HG02884 (cell line): ENCODE results near the gene STX16.
"Not testable (repeated sequence)": the region's sequence is repeated elsewhere in the genome, so short reads cannot be mapped to it uniquely, and the experiment has no call there.

Experiments
- ATAC-seq: cut with Tn5 transposase; IDR thresholded peaks from one replicate; pipeline ENCODE4 v1.9.1; 2021; ENCODE audit warnings: mild to moderate bottlenecking, moderate library complexity; ENCODE audit not compliant: unreplicated experiment

STX16 gene

DNA sequence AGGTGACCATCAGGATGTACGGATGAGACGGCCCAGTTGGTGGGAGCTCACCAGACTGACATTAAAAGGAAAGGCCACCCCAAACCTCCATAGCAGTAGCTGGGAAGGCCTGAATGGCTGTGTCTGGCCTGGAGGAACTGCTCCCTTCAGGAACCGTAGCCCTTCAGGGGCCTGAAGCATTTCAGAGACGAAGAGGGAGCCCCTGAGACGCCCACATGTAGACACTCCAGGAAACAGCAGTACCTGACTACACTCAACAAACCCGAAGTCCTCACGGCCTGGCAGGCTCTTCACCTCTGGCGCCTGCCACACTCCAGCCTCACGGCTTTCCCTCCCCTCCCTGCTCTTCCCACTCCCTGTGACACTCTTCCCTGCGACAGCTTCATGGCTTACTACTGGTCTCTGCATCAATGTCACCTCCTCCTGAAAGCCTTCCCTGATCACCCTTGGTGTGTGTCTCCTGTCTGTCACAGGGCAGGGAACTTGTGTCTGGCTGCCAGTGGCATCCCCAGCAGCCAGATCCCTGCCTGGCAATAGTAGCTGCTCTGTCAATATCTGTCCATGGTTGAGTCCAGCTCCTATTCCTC, 14.6 kb upstream of the STX16 start:
- ATAC-seq = no peak

DNA sequence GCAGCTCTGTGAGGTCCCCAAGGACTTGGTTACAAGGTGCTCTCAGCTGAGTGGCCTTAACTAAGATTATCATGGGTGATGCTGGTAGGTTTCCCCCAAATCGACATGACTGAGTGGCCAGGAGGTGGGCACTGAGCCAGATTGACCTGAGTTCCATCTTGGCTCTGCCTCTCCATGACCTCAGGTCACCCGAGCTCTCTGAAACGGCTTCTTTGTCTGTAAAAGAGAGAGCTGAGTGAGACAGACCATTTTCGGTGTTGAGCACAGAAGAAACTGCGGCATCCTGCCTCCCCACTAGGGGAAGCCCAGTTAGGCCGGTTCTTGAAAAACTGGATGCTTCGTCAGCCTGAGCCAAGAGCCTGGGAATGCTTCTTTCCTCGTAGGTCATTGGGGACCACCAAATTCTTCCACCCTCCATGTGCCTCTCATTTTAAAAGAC, 14.1 kb upstream of the STX16 start:
- no peak for ATAC-seq

DNA sequence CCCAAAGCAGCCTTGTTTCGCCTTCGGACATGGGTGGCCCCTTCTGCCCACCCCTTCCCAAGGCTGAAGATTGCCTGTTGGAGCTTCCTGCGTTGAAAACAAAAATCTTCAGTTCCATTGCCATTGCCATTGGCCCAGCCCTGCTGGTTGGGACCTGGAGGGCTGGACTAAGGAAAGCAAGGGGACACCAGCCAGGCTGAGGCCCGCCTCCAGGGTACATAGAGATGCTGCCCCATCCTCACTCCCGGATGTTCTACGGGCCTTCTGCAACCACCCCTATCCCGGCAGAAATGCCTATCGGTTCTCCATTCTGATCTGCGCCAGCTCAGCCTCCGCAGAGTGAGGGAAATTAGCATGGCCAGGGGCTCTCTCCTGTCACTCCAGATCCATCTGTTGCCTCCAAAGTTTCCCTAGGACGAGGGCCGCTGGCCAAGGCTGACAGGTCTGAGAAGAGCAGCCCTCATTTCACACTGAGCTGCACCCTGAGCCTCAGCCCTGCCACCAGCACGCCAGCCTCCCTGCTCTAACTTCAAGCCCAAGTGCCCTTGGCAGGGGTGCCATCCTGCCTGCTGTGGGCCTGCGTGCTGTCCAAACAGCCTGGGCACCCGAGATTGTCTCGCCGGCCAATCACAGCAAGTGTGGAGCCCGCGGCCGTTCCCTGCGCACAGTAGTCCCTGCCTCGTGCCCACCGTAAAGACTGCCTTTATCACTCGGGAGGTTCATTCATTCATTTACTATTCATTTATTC, 13.4 kb upstream of the STX16 start:
- no peak for ATAC-seq

DNA sequence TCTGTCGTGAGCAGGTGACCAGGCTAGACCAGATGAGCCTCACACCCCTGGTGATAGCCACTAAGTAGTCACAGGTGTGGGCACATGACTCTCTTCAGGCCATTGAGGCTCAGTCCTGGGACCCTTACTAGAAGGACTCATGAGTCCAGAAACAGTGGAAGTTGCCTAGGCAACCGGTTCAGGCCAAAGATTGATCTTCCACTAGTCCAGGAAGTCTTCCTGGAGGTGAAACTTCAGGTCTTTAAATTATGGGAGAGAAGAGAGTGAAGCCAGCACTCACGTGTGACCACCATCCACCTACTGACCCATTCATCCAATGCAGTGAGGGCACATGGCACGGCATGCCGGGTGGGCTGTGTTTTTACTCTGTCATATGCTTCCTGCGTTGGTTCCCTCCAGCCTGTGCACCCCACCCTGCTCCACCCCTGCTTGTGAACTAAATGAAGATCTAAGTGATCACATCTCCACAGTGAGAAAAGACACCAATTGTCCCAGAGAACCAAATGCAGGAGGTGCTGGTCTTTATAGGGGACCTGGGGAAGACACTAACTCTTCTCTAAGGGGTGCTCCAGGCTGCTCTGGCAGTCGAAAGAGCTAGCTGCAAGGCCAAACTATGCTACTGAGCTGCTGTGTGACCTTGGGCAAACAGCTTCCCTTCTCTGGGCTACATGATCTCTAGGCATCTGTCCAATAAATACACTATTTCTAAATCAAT, 12.5 kb upstream of the STX16 start:
- no peak for ATAC-seq

DNA sequence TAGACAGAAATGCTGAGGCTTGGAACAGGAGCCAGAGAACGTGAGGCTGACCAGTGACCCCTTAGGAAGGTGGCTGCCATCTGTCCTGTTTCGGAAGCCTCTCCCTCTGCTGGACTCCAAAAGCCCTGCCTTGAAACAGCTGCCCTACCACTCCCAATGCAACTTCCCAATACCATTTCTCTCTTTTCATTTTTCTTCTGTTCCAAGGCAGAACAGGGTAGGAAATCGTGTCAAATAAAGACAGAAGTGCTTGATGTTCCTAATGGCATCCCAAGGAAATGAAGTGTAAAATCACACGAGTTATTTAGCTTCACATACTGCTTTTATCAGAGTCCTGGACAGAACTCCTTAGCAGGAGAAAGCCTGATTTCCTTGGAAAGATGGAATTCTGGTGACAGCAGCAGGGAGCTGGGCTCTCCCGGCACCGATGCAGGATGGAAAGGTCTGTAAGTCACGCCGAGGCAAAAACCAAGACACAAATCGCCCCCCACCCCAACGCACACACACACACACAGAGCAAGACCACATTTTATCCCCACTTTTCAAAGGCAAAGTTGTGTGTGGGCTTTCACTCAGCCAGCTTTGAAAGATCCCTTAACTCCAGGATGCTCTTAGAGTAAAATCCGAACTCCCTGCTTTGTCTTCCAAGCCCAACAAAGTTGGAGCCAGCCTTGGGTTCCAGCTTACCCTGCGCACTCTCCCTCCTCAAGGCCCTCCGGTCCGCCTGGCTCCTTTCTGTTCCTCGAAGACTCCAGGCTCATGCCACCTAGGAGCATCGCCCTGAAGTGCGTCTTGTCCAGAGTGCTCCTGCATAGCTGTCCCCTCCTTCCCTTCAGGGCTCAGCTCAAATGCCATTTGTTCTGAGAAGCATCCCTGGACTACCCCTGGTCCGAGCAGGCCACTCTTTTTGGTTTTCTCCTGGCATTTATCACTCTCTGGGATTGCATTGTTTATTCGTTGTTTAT, 11.6 kb upstream of the STX16 start:
- no peak for ATAC-seq

DNA sequence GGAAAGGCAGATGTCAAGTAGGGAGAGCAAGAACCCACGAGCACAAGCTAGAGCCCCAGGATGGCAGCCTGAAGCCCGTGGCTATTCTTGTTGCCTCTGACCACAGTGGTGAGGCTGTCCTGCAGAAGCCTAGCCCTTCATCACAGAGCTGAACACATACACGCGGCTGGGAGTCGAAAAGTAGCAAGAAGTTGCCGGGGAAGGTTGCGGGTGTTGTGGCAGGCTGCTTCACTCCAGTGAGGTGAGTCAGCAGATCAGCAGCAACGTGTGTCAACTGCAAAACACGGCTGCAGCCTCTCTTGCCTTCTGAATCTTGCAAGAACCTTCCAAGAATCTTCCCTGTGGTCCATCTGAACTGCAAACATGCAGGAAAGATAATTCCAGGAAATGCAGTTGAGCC, 10.6 kb upstream of the STX16 start:
- no peak for ATAC-seq

DNA sequence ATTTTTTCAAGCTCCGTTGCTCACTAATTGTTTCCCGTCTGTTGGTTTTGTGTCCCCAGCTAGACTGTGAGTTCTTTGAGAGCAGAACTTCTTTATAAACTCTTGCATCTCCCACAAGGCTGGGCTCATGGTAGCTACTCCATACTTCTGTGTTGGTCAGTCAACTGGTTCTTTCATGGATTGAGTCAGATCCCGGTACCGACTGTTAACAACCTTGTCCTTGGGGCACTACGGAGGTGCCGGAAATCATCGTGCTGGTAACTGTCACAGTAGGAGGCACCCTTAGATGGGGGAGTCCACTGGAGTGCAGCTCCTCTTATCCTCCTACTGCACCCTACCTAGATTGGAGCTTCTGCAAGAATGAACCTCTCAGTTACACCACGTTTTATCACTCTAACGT, 8.6 kb upstream of the STX16 start:
- no peak for ATAC-seq

DNA sequence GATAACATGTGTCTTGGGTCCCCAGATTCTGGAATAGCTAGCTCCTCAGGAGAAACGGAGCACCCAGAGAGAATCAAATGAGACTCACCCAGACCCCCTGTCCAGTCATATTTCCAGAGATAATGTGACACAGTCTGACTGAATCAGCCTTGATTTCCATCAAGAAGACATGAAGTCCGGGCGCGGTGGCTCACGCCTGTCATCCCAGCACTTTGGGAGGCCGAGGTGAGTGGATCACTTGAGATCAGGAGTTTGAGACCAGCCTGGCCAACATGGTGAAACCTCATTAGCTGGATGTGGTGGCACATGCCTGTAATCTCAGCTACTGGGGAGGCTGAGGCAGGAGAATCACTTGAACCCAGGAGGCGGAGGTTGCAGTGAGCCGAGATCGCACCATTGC, 8.2 kb upstream of the STX16 start:
- ATAC-seq = not testable (repeated sequence)

DNA sequence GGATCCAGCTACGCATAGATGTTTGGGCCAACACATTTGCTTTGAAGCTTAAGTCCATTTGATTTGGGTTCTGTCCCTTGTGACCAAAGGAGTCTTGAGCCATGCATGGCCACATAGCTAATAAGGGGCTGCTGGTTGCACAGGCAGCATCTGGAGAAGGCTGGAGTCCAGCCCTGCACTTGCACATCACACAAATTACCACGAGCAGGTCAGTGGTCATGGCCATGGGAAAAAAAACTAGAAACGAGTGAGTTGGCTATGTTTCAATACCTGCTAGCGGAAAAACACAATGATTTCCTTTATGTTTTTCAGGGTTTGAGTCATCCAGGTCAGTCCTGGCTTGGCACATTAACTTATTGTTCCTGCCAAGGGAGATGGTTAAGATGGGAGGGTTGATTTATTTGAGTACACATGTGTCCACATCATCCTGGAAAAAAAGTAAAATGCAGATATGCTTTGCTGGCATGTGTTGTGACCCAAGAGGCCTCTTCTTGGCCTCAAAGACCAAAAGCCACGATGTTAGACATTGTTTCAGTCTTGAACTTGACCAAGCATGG, 5.6 kb upstream of the STX16 start:
- ATAC-seq = no peak

DNA sequence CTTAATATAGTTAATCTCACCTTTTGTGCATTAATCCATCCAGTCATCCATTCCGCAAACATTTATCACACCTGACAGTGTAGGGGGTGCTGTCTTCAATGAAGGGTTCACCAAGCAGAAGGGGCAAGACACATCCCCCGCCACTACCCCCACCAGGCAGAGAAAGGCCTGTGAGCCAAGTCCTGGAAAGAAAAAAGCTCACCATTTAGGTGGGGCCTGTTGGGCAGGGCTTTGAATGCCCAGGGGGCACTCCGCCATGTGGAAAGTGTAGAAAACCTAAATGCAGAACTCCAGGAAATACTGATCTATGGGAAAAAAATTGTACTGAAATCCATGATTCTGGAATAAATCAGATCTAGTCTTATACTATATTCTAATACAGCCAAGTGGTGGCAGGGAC, 4.8 kb upstream of the STX16 start:
- ATAC-seq = no peak

DNA sequence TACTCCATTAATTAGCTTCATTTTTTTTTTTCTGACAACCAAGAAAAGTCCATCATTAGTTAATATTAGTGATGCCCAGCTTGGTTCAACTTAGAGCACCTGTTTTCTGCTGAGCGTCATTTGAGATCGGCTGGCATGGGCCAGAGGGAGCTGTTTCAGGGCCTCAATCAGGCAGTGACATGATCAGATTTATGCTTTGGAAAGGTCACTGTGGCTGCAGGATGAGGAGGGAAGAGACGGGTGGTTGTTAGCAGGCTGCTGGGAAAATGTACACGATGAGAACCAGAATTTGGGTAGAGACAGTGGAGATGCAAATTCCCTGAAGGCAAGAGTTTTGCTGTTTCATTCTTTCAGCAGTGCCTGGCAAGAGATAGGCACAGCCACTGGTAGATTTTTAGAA, 4.4 kb upstream of the STX16 start:
- ATAC-seq = no peak

DNA sequence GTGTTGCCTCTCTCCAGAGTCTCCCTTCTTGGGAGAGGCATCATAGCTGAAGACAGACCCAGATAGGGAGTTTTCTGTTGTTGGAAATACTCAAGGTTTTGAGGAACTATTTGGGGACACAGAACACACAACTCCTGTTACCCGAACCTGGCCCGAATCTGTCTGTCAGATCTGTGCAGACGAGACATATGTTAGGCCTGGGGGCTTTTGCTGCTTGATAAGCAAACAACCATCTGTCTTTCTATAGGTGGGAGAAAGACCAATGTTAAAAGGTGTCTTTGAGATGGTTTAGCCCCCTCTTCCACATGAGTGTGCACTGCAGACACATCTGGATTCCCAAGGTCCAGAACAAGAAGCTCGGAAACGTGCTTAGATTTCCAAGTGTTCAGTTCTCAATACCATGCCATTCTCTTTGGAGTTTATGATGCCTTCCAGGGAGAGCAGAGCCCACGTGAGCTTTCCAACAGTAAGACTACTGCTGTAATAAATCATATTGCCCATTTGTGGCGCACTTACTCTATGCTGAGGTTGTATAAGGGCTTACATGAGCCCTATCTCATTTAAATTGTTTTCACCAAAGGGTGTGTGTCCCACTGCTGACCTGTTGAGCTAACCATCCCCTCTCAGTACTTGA, 3.8 kb upstream of the STX16 start:
- no peak for ATAC-seq

DNA sequence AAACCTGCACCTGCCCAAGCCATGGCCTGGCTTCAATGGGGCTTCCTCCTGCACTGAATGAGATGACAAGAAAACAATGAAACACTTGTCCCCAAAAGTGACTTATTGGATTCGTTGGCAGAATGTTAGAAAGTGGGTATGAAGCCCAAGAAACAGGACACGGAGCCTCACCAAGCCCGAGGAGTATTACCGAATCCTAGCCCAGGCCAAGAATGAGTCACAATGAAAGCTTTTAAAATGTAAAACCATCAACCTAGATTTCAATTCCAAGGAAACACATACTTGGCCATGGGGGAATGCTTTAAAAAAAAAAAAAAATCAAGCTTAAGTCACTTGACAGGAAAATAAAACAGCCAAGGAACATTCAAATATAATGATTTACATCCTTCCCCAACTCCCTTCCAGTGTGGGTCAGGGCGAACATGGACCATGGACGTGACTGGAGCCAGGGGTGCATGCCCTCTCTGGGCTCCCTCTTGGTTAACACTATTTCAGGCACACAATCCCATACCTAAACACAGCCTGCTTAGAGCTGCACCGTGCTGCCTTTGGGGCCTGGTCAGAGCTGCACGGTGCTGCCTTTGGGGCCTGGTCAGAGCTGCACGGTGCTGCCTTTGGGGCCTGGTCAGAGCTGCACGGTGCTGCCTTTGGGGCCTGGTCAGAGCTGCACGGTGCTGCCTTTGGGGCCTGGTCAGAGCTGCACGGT, 3.1 kb upstream of the STX16 start:
- no peak for ATAC-seq

DNA sequence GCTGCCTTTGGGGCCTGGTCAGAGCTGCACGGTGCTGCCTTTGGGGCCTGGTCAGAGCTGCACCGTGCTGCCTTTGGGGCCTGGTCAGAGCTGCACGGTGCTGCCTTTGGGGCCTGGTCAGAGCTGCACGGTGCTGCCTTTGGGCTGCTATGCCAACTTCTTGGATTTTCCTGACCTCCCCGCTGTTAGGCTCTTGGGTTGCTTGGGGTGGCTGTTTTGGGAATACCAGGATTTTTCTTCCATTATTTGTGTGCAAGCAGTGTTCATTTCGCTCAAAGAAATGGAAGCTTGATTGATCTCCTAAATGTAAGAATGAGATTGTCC, 2.6 kb upstream of the STX16 start:
- ATAC-seq = not testable (repeated sequence)

DNA sequence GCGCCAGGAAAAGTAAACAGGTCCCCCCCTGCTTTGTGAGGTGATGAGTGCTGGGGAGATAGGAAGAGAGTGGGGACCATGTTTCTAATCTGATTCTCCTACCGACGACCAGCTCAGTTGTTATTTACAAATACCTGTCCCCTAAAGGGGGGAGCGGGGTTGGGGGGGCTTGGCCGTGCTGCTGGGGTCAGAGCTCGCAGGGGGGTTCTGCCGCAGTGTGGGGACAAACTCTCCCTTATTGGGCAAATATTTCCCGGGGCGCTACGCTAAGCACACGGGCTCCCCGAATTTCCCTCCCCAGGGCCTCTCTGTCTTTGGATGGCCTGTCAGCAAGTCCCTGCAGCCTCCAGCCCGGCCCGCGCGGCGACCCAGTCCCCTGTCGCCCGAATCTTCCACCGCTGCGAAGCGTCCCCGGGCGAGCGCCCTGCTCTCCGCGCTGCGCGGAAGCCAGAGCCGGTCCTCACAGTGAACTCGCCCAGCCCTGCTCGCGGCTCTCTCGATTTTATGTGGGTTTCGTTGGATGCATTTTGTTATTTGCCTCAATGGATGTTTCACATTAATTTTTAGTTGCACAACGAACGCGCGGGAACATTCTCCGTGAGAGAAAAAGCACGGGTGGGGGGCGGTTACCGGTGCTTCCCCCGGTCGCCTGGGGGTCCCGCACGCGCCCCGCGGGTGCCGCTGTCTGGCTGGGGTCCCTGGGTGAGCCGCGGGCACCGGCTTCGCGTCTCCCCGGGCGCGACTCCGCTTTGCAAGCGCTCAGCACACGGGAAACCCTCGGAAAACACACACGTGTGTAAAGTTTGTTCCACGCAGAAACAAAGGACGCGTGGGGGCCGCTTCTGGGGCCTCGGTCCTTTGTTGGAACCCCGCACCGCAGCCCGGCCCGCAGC, 1.5 kb upstream of the STX16 start:
- no peak for ATAC-seq

DNA sequence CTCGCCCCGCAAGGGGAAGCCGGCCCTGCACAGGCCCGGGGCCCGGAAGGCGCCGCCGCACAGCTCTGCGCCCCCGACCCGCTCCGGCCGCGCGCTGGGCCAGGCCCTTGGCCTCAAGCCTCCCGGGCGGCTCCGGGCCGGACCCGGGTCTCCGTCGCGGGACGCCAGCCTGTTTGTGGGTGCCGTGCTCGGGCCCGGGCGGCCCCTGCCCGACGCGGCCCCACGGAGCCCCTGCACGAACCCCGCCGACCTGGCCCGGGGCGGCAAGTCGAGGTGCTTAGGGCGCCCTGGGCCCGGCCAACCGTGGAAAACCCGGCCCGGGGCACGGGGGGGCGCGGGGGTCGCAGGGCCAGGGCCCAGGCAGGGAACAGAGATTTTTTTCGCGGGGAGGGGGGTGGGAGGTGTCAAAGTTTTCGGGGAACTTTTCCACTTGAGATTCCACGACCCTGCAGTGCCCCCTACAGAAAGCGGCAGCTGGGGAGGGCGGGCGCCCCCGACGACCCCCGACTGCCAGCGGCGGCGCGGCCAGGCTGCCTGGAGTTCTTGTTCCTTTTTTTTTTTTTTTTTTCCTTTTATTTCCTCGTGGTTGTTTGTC, 805 bp upstream of the STX16 start:
- ATAC-seq = peak; percentile 7

DNA sequence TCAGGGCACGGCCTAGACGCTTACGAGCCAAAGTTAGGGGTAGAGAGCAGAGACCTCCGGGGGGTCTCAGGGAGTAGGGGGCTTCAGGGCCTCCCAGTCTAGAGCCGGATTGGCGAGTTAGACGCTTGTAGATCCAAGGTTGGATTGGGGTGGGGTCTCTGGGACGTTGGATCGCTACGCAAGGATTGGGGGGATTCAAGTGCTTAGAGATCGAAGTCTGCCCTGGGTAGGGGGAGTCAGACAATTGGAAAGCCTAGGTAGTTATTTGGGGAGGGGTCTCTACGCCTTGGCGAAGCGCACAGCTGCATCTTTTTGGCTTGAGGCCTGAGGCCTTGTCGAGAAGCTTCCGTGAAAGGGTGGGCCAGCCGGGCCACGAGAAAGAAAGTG, 469 bp downstream of the STX16 start:
- no peak for ATAC-seq

DNA sequence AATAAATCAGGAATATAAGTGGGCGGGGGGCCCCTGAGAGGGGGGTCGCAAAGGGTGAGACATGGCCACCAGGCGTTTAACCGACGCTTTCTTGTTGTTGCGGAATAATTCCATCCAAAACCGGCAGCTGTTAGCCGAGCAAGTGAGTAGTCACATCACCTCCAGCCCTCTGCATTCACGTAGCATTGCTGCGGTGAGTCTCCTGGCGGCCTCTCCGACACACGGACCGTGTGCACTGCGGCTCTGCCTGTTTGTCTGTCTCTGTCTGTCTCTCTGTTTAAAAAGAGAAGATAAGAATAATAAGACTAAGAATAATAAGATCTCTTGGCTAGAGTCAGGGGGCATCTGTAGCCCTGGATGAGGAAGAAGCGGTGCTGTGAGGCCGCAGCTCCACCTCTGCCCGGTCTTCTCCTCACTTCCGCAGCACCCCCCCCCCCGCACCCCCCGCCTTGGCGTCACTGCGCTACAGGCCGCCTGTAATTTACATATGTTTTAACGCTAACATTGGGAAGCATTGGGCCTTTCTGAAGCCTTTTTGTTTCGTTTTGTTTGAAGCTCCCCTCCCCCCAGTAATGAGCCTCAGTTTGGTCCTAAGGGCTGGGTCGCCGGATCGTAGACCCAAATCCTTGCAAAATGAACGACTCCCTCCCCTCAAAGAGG, 993 bp downstream of the STX16 start:
- peak; percentile 39 for ATAC-seq
